Liver (tissue), 3 donors: ENCODE results near the gene ACTN1.

Experiments used
- CTCF ChIP-seq: fragments of 150-350 bp; IDR thresholded peaks from 2 replicates; pipeline ENCODE4 v1.5.1; 2017; ENCODE audit warnings: improper control_type of control experiment, low read depth, low read length; ENCODE audit not compliant: missing input control
- EGR1 ChIP-seq, 2 donors: IDR thresholded peaks; 2 replicates each; pipeline ENCODE4 v1.6.1; 2016 to 2018; ENCODE audit warnings: antibody characterized with exemption in 2 of 2, low read depth in 2 of 2
- GABPA ChIP-seq, 2 donors: IDR thresholded peaks in 1 of 2; conservative IDR thresholded peaks in 1 of 2; 2 replicates each; pipeline ENCODE4 v1.6.1; 2016; ENCODE audit warnings: antibody characterized with exemption in 2 of 2, mild to moderate bottlenecking in 1 of 2, moderate library complexity in 1 of 2
- HNF4A ChIP-seq, 2 donors: conservative IDR thresholded peaks; 2 replicates each; pipeline ENCODE4 v1.6.1; 2016; ENCODE audit warnings: antibody characterized with exemption in 2 of 2, mild to moderate bottlenecking in 2 of 2
- JUND ChIP-seq, 2 donors: IDR thresholded peaks; 2 replicates each; pipeline ENCODE4 v1.6.1; 2016; ENCODE audit warnings: antibody characterized with exemption in 2 of 2
- MAX ChIP-seq: IDR thresholded peaks from 2 replicates; pipeline ENCODE4 v1.6.1; 2016; ENCODE audit warnings: antibody characterized with exemption
- NR2F2 ChIP-seq: IDR thresholded peaks from 2 replicates; pipeline ENCODE4 v1.6.1; 2016; ENCODE audit warnings: antibody characterized with exemption
- RAD21 ChIP-seq, 2 donors: IDR thresholded peaks; 2 replicates each; pipeline ENCODE4 v1.6.1; 2016; ENCODE audit warnings: antibody characterized with exemption in 2 of 2, mild to moderate bottlenecking in 2 of 2
- TAF1 ChIP-seq: conservative IDR thresholded peaks from 2 replicates; pipeline ENCODE4 v1.6.1; 2016; ENCODE audit warnings: antibody characterized with exemption, mild to moderate bottlenecking
- donor health status: healthy.
- donor health status: healthy.

GRCh38 chr14:68927956-68928675, 51.0 kb downstream of the ACTN1 start:
- TF ChIP-seq TAF1: no peak
- no peak for TF ChIP-seq CTCF
- TF ChIP-seq RAD21 (IDR thresholded peaks at IDR 0.05): peak in 1 of 2 donors; percentile 15
- TF ChIP-seq JUND (IDR thresholded peaks at IDR 0.05): no peak
- no peak for TF ChIP-seq MAX
- no peak for TF ChIP-seq GABPA (IDR thresholded peaks at IDR 0.05 in 1 of 2, conservative IDR thresholded peaks at IDR 0.05 in 1 of 2)
- TF ChIP-seq EGR1 (IDR thresholded peaks at IDR 0.05; ENCODE audit: low read depth in 2 of 2): no peak
- TF ChIP-seq HNF4A (conservative IDR thresholded peaks at IDR 0.05): no peak
- TF ChIP-seq NR2F2: no peak
